GM08714 (cell line): ENCODE measurements around the gene EVPL.

Experiments
- H3K4me3 ChIP-seq: fragments of 200-500 bp; sonication (Bioruptor generic); 2 replicates; pipeline ENCODE4 v1.5.1; 2014; ENCODE audit warnings: mild to moderate bottlenecking, low read length, inconsistent platforms
- ZNF274 ChIP-seq: IDR thresholded peaks from 2 replicates; pipeline ENCODE4 v1.6.1; 2012; ENCODE audit warnings: mild to moderate bottlenecking, low read depth, low read length

The EVPL gene

GRCh38 chr17:76005263-76006149 is 21.6 kb downstream of the EVPL start:
- H3K4me3 ChIP-seq: no peak overlapping the region
- no peak for TF ChIP-seq ZNF274

DNA sequence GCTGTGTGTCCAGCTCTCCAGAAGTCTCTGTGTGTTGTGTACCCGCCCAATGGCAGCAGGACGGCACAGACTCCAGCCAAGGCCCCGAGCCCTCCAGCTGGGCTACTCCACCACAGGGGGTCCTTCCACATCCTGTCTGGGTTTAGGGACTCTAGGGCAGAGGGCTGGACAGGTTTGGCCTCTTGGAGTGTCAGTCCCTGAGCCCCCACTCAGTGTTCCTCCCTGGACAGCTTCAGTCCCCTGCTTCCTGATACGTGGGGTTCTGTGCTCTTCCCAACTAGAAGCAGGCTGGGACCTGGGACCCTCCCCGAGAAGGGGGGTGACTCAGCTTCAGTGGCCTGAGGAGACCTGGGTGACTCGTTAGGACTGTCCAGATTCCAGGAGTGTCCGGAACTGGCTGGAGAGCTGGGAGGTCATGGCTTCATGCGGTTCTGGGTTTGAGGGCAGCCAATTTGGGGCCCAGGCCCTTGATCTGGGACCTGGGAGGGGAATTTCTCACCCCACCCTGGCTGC is 22.3 kb downstream of the EVPL start:
- no peak overlapping the region for H3K4me3 ChIP-seq
- no peak for TF ChIP-seq ZNF274

DNA sequence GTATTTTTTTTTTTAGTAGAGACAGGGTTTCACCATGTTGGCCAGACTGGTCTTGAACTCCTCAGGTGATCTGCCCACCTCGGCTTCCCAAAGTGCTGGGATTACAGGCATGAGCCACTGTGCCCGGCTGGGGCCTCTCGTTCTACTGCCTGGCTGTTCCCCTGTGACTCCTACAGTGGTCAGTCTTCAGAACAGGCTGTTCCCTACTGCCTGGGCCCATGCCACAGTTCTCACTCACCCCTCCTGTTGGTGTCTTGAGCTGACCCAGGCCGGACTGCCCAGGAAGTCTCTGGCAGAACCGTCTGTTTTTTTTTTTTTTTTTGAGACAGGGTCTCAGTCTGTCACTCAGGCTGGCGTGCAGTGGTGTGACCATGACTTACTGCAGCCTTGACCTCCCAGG is 23.2 kb downstream of the EVPL start:
- no peak for TF ChIP-seq ZNF274

DNA sequence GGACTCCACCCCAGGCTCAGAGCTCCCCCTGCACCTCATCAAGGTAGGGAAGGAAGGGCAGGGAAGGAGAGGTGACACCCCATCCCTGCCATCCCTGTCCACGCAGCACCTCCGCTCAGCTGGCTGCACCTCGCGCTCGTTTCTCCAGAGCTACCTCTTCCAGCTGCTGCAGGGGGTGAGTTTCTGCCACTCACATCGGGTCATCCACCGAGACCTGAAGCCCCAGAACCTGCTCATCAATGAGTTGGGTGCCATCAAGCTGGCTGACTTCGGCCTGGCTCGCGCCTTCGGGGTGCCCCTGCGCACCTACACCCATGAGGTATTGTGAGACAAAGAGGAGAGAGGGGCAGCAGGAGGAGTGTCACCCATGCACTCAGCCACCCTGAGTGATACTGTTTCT is 25.0 kb downstream of the EVPL start:
- no peak overlapping the region for H3K4me3 ChIP-seq
- TF ChIP-seq ZNF274: no peak

More for the DNA sequence above, 23.2 kb downstream of the EVPL start:
- H3K4me3 ChIP-seq: no peak overlapping the region

DNA sequence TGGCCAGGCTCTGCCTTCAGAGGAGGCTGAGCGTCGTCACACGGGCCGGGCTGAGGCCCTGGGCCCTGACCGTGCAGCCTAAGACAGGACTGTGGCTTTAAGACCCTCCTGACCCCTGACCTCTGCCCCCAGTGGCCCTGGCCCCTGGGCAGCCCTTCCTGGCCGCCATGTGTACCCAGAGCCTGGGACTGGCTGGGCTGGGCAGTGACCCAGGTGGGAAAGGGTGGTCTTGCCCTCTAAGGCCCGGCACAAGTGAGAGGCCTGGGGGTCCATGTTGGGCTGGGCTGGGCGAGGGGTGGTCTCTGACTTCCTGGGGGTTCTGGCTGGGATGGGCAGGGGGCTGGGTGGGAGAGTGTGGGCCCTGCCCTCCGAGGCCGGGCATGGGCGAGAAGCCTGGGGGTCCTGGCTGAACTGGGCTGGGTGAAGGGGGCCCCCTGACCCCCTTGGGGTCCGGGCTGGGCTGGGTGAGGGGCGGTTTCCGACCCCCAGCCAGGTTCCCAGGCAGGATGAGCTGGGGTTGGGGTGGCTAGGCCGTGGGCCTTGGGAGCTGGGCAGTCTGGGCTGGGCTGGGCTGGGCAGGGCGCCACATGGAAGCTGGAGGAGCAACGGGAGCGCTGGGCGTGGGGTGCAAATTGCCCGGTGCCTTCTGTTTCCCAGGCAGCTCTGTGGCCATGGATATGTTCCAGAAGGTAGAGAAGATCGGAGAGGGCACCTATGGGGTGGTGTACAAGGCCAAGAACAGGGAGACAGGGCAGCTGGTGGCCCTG is 26.2 kb downstream of the EVPL start, which contains the start of gene CDK3:
Gene CDK3 (plus strand): TSS at position 101 of the 767 bp plus-strand sequence. CDS start 571 bp downstream, at position 672.
- TF ChIP-seq ZNF274: no peak
- no peak within 1 kb of the TSS for H3K4me3 ChIP-seq

DNA sequence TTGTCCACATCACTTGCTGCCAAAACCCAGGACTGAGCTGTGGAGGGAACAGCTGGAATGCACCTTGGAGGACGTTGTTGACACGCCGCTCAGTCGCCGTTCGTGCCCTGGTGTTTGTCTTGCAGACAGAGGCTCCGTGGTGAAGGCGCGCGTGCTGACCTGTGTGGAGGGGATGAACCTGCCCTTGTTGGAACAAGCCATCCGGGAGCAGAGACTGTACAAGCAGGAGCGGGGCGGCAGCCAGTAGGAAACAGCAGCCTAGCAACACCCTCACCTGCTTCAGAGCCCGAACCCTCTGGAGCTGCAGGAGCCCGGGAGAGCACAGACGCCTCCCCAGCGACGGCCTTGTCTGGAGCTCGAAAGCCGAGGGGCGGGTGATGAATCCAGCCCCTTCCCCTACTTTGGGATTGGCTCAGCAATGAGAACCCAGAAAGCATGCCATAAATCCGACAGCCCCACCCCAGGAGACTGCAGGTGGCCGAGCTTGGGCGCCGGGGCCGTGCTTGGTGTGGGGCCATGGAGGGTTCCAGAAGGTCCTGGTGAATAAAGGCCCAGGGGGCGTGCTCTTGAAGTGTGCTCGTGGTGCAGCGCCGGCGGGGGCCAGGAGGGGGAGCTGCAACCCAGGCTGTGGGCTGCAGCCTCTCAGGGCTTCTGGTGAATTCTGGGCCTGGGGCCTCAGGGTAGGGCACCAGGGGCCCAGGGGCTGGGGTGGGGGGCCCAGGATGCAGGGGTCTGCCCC is 26.9 kb downstream of the EVPL start:
- no peak for TF ChIP-seq ZNF274
- no peak overlapping the region for H3K4me3 ChIP-seq

GRCh38 chr17:75998327-75998795 is 28.7 kb downstream of the EVPL start:
- no peak overlapping the region for H3K4me3 ChIP-seq

DNA sequence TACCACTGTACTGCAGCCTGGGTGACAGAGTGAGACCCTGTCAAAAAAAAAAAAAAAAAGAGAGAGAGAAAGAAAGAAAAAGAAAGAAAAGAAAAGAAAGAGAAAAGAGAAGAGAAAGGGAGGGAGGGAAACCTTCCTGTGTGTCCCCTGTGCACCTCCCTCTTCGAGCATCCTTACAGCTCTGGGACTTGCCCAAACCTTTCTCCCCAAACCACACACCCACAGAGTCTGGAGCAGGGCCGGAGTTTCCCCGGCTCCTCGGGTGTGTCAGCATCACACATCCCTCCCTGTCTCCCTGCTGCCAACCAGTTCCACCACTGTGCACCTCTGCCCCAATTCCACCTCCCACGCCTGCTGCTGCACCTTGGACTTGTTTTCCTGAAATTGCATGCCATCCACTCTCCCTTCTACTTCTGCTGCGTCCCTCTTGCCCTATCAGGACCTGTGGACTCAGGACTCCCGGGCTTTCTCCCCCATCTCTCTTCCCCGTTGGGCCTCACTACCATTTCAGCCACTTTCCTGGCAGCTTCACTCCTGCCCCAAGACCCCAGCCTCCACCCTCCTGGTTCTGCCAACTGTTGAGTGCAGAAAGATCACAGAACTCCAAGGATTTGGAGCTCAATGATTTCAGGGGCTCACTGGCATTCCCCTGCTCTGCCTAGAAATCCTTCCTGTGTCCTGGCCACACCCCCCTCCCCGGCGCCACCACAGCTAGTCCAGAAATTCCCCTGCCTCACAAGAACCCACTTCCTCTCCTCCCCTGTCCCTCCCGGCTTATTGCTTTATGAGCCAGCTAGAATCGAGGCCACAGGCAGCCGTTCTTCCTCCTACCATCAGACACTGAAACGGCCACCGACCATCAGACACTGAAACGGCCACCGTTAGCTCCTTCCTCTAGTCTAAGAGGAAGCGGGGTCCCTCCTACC is 30.2 kb downstream of the EVPL start:
- TF ChIP-seq ZNF274: no peak
- H3K4me3 ChIP-seq: no peak overlapping the region; the same call in 1 of the 2 replicates

More at GRCh38 chr17:75998327-75998795, 28.7 kb downstream of the EVPL start:
- no peak for TF ChIP-seq ZNF274

DNA sequence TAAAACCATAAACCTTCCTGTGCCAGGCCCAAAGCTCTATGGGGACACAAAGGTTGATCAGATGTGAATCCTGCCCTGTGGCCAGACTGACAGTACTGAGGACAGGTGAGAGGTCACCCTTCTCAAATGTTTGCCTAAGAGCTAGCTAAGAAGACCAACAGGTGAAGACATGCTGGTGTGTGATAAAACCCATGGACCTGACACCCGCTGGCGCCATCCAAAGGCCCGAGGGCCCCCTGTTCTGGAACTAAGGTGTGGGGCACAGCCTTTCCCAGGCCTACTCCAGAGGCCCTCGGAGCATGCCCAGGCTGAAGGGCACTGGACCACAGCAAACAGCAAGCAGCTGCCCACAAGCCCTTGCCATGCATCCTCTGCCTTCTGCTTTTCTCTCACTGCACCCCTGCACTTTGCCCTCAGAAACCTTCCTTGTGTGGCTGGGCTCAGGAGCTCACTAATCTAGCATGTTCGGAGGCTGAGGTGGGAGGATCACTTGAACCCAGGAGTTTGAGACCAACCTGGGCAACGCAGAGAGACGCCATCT is 31.7 kb downstream of the EVPL start:
- H3K4me3 ChIP-seq: no peak overlapping the region
- TF ChIP-seq ZNF274: no peak

DNA sequence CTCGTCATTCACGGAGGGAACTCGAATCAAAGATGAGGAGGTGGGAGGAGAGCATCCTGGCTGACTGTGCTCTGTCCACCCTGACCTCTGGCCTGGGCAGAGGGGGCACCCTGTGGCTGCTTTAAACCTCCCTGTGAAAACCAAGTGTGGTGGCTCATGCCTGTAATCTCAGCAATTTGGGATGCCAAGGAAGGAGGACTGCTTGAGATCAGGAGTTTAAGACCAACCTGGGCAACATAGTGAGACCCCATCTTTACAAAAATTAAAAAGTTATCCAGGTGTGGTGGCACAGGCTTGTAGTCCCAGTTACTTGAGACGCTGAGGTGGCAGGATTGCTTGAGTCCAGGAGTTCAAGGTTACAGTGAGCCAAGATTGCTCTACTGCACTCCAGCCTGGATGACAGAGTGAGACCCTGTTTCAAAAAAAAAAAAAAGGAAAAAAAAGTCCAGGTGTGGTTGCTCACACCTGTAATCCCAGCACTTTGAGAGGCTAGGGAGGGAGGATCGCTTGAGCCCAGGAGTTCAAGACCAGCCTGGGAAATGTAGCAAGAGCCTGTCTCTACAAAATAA is 32.2 kb downstream of the EVPL start:
- no peak overlapping the region for H3K4me3 ChIP-seq
- TF ChIP-seq ZNF274: no peak

DNA sequence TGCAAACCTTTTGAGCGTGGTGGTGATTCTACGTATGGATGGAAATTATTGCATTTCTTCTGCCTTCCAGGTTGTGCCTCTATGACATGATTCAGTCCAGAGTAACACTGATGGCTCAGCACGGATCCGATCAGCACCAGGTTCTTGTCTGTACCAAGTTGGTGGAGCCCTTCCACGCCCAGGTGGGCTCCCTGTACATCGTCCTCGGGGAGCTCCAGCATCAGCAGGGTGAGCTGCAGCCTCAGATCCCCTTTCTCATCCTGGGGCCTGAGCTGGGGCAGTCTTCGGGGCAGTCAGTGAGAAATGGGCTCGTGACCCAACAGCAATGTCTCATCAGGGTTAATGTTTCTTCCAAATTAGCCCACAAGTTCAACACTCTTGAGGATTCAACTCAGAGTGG is 35.7 kb downstream of the EVPL start:
- H3K4me3 ChIP-seq: no peak overlapping the region
- no peak for TF ChIP-seq ZNF274

GRCh38 chr17:75987041-75987440 is 40.1 kb downstream of the EVPL start:
- TF ChIP-seq ZNF274: no peak
- H3K4me3 ChIP-seq: no peak overlapping the region
